Neutrophil (primary cell): ENCODE measurements around the gene CRADD.
"Not testable (repeated sequence)": the region's sequence is repeated elsewhere in the genome, so short reads cannot be mapped to it uniquely, and the experiment has no call there.

Experiments used
- H3K27ac ChIP-seq: fragments of 200-600 bp; sonication (generic); 2 replicates; pipeline ENCODE4 v1.5.1; 2016; ENCODE audit warnings: mild to moderate bottlenecking, moderate library complexity
- H3K27me3 ChIP-seq: fragments of 200-600 bp; sonication (generic); 2 replicates; pipeline ENCODE4 v1.6.0; 2016; ENCODE audit warnings: mild to moderate bottlenecking
- H3K36me3 ChIP-seq: fragments of 200-600 bp; sonication (generic); 2 replicates; pipeline ENCODE4 v1.5.1; 2017
- H3K4me1 ChIP-seq, 2 experiments: fragments of 200-600 bp in 1 of 2; sonication (generic) in 1 of 2; 1 replicate in 1 of 2; 2 replicates in 1 of 2; pipeline versions ENCODE4 v1.5.1 to v1.6.1; 2013 to 2016; ENCODE audit warnings: low read depth in 1 of 2, low read length in 1 of 2, mild to moderate bottlenecking in 1 of 2, moderate library complexity in 1 of 2; ENCODE audit not compliant: control insufficient read depth in 1 of 2, insufficient read depth in 1 of 2
- H3K4me3 ChIP-seq, 2 experiments: fragments of 200-600 bp in 1 of 2; sonication (generic) in 1 of 2; 1 replicate in 1 of 2; 2 replicates in 1 of 2; pipeline ENCODE4 v1.5.1; 2013 to 2016; ENCODE audit warnings: low read depth in 1 of 2, low read length in 1 of 2, mild to moderate bottlenecking in 1 of 2, moderate library complexity in 1 of 2
- H3K9me3 ChIP-seq: fragments of 200-600 bp; sonication (generic); 2 replicates; pipeline ENCODE4 v1.5.1; 2016
- TF ChIP-seq, protein P1 (sequence below): fragments of 200-600 bp; sonication (generic); IDR thresholded peaks from 2 replicates; pipeline ENCODE4 v1.5.1; 2016; ENCODE audit warnings: antibody characterized with exemption

The CRADD gene

DNA sequence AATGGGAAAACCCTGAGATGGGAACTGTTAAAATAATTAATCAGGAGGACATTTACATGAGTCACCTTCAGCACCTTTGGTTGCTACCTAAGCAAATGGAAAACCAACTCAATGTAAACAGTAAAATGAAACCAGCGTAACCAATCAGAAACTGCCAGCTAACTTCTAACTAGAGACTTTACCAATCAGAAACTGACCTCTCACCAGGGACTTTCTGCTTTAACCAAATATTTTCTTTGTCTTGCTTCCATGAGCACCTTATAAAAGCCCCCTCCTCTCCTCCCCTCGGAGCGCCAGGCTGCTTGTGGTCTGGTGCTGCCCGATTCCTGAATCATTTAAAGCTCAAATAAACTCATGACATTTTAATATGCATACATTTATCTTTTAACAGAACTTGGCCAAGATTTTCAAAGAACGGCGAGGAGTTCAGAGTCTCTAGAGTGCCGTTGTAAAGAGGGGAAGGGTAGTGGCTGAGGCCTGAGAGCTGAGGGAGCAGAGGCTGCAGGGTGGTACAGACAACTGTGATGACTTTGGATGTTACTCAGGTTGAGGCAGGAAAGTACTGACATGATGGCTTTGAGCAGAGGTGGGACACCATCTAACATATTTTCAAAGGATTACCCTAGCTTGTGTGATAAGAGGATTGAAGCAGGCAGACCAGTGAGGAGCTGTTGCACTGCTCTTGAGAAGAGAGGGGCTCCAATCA lies 183.6 kb downstream of the CRADD start:
- H3K27me3 ChIP-seq, result no peaks in the 10 kb centered on the region
- no peaks in the 10 kb centered on the region for H3K36me3 ChIP-seq
- H3K27ac ChIP-seq, result no peak overlapping the region
- no peaks in the 10 kb centered on the region for H3K4me1 ChIP-seq
- H3K9me3 ChIP-seq, result peaks cover 3% of the 10 kb centered on the region
- TF ChIP-seq, protein P1, sequence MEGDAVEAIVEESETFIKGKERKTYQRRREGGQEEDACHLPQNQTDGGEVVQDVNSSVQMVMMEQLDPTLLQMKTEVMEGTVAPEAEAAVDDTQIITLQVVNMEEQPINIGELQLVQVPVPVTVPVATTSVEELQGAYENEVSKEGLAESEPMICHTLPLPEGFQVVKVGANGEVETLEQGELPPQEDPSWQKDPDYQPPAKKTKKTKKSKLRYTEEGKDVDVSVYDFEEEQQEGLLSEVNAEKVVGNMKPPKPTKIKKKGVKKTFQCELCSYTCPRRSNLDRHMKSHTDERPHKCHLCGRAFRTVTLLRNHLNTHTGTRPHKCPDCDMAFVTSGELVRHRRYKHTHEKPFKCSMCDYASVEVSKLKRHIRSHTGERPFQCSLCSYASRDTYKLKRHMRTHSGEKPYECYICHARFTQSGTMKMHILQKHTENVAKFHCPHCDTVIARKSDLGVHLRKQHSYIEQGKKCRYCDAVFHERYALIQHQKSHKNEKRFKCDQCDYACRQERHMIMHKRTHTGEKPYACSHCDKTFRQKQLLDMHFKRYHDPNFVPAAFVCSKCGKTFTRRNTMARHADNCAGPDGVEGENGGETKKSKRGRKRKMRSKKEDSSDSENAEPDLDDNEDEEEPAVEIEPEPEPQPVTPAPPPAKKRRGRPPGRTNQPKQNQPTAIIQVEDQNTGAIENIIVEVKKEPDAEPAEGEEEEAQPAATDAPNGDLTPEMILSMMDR, result no peak
- H3K4me3 ChIP-seq, result no peak overlapping the region

DNA sequence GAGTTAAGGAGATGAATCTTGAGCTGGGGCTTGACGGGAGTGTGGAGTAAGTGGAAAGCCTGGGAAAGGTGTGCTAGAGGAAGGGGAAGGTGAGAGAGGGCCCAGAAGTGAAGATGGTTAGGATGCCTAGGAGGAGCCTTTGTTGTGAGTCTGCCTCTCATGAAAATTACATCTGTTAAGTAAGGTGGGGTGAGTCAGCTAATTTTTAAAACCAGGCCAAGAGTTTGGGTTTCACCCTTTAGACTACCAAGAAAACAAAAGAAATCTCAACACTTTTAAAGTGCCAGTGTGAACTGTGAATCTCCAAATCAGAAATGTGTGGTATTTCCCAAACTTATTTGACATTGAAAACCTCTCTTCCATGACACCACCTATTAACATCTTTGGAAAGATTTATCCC lies 185.2 kb downstream of the CRADD start:
- Histone ChIP-seq H3K9me3 (peaks cover 3% of the 10 kb centered on the region), H3K27ac (no peak overlapping the region), H3K27me3 (no peaks in the 10 kb centered on the region), H3K4me3 (no peak overlapping the region), H3K4me1 (no peaks in the 10 kb centered on the region), H3K36me3 (no peaks in the 10 kb centered on the region)
- TF ChIP-seq, protein P1, result no peak

DNA sequence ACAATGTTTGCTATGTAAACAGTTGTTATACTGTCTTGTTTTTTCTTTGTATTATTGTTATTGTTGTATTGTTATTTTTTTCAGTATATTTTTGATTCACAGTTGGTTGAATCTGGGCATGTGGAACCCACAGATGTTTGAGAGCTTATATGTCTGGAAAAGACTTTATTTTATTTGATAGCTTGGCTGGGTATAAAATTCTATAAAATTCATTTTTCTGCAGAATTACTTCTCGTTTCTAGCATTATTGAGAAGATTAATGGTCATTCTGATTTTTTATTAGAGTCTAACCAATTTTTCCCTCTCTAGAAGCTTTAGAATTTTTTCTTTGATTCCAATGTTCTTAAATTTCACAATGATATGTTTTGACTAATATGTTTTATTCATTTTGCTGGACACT lies 188.6 kb downstream of the CRADD start:
- Histone ChIP-seq H3K4me3 (no peak overlapping the region), H3K27me3 (no peaks in the 10 kb centered on the region), H3K9me3 (peaks cover 3% of the 10 kb centered on the region), H3K4me1 (no peaks in the 10 kb centered on the region), H3K27ac (no peak overlapping the region), H3K36me3 (no peaks in the 10 kb centered on the region)
- TF ChIP-seq, protein P1, result no peak

DNA sequence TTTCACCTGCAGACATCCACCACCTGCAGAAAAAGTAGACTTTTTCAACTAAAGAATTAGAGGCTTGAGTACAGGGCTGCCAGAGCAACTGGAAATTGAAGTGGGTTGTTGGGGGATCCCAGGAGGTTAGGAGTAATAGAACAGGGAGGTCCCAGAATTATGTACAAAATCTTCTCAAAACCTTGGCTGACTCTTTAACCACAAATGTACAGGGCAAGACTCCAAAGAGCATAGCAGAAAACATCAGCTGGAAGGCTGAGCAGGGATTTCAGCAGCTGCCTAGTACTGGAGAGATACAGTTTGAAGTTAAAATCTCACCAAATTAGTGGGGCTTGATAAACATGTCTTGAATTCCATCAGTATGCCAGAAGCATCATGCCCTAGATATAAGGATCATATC lies 191.6 kb downstream of the CRADD start:
- TF ChIP-seq, protein P1, result no peak
- no peaks in the 10 kb centered on the region for H3K27me3 ChIP-seq
- no peaks in the 10 kb centered on the region for H3K4me1 ChIP-seq
- H3K36me3 ChIP-seq, result no peaks in the 10 kb centered on the region
- H3K4me3 ChIP-seq, result no peak overlapping the region
- no peak overlapping the region for H3K27ac ChIP-seq
- H3K9me3 ChIP-seq, result peaks cover 3% of the 10 kb centered on the region

DNA sequence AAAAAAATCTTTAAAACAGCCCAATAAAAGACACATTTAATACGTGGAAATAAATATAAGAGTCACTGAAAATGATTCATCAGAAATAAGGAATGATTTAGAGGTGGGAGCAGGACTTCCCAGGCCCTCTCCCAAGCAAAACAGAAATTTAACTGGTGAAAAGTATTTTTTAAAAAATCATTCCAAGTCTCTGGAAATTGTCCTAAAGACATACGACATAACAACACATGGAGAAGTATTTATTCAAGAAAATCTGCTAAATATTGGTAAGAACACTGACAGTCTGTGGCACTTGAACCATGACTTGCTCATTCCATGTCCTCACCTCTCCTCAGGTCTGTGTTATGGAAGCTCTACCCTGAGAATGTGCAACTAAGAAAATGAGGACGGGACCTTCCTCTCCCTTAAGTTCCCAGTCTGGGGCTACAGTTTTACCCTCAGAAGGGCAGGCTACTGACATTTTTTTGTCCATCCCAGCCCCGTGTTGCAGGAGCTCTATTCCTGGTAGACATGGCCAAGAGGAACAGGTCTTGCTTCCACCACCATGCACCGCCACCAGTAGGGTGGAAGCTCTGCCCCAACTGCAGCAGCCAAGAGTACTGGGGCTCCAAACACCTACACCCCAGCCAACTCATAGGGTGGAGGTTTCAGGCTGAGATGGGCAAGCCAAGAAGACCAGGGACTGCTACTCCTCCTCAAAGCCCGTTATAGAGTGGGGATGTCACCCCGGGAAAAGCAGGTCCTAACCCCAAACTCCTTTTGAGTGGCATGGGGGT lies 193.0 kb downstream of the CRADD start:
- H3K27ac ChIP-seq, result no peak overlapping the region
- H3K27me3 ChIP-seq, result no peaks in the 10 kb centered on the region
- H3K4me3 ChIP-seq, result no peak overlapping the region
- no peaks in the 10 kb centered on the region for H3K36me3 ChIP-seq
- peaks cover 3% of the 10 kb centered on the region for H3K9me3 ChIP-seq
- H3K4me1 ChIP-seq, result no peaks in the 10 kb centered on the region
- TF ChIP-seq, protein P1, result no peak

DNA sequence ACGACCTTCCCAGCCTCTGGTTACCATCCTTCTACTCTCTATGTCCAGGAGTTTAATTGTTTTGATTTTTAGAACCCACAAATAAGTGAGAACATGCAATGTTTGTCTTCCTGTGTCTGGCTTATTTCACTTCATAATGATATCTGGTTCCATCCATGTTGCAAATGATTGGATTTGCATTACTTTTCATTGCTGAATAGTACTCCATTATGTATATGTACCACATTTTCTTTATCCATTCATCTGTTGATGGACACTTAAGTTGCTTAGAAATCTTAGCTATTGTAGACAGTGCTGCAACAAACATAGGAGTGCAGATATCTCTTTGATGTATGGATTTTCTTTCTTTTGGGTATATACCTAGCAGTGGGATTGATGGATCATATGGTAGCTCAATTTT lies 194.4 kb downstream of the CRADD start:
- not testable (repeated sequence) for H3K36me3 ChIP-seq, H3K27ac ChIP-seq, H3K4me1 ChIP-seq, H3K4me3 ChIP-seq, H3K9me3 ChIP-seq, H3K27me3 ChIP-seq
